ENCODE data around the gene ST6GALNAC3. TPM values are rescaled to one million over a fixed set of nuclear protein-coding genes. Genes with fewer than 3 reads are reported as not detected.

ST6GALNAC3 gene
- total and polyA plus RNA-seq, 4 donors = 0.50 to 20.2 (median 5.9) TPM

DNA sequence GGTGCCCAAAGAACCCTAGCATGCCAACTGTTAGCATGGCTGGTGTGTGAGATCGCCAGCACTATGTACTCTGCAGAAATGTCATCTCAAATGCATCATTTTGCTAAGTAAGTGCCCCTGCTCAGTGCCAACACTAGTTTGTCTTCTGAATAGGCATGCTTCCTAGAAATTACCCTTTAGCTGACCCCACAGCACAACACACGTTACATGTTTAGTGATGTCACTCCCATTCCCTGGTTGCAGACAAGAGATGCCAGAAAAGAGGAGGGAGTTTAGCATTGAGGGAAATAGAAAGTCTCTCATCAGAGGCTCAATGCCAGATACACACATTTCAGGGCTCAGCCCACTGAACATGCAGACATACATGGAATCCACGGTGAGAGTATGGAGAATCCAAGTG is 9.3 kb upstream of the ST6GALNAC3 start:
- intact Hi-C loops (cut with DNase I) = no loop called here
- DNase-seq (no peak), ATAC-seq (ENCODE audit: low FRiP score) (no peak)
- Histone ChIP-seq H3K36me3 (ENCODE audit: control insufficient read depth in 1 of 2, insufficient read depth in 2 of 2, low read length in 1 of 2) (no peaks in the 10 kb centered on the region), H3K4me1 (ENCODE audit: control insufficient read depth in 1 of 2, insufficient read depth in 2 of 2, low read length in 2 of 2) (peaks cover 0 to 5% of the 10 kb centered on the region in 2 donors), H3K9me3 (ENCODE audit: control insufficient read depth, low read length) (no peaks in the 10 kb centered on the region), H3K4me3 (ENCODE audit: low read length in 2 of 2) (no peak overlapping the region), H3K27me3 (ENCODE audit: control insufficient read depth in 1 of 2, insufficient read depth in 2 of 2, low read length in 1 of 2) (no peaks in the 10 kb centered on the region), H3K27ac (ENCODE audit: low read depth in 1 of 2, low read length in 2 of 2) (no peak overlapping the region)
- 70 to 77% methylated on average over 3 of the region's 3 CpGs for WGBS, 2 donors

DNA sequence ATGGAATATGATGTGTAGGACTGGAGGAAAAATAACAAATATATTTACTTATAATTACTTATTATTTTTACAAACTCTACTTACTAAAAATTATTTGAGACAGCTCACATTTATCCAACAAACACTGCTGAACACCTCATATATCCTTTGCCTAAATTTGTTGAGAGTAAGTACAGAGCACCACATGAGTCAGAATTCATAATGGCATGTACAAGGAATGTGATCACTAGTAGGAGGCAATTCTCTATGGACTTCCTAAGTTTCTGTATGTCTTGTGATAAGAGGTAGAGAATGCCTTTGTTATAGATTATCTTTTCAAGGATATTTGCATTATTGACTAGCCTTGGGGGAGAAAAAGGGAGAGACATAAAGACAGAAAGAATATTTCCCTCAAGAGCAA is 8.2 kb upstream of the ST6GALNAC3 start:
- no peak overlapping the region for H3K4me3 ChIP-seq (ENCODE audit: low read length in 2 of 2)
- no peak overlapping the region for H3K27ac ChIP-seq (ENCODE audit: low read depth in 1 of 2, low read length in 2 of 2)
- peaks cover 0 to 5% of the 10 kb centered on the region in 2 donors for H3K4me1 ChIP-seq (ENCODE audit: control insufficient read depth in 1 of 2, insufficient read depth in 2 of 2, low read length in 2 of 2)
- no peak for ATAC-seq (ENCODE audit: low FRiP score)
- DNase-seq = no peak
- no peaks in the 10 kb centered on the region for H3K36me3 ChIP-seq (ENCODE audit: control insufficient read depth in 1 of 2, insufficient read depth in 2 of 2, low read length in 1 of 2)
- intact Hi-C loops (cut with DNase I) = no loop called here
- H3K27me3 ChIP-seq (ENCODE audit: control insufficient read depth in 1 of 2, insufficient read depth in 2 of 2, low read length in 1 of 2) = no peaks in the 10 kb centered on the region
- no peaks in the 10 kb centered on the region for H3K9me3 ChIP-seq (ENCODE audit: control insufficient read depth, low read length)

DNA sequence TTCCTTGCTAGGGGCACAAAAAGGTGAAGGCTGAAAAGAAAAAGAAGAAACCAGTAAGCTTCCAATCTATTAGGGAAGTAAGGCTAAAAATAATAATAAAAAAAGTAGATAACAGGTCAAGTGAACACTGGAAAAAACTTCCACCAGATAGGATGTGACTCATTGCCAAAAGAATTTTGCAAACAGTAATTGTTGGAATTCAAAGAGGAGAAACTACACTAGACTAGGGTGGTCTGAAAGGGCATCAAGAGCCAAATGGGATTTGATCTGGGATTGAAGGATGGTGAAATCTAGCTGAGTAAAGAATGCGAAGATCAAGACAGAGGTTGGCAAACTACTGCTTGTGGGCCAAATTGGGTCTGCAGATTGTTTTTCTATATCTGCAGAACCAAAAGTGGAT is 6.0 kb upstream of the ST6GALNAC3 start:
- Histone ChIP-seq H3K27me3 (ENCODE audit: control insufficient read depth in 1 of 2, insufficient read depth in 2 of 2, low read length in 1 of 2) (no peaks in the 10 kb centered on the region), H3K4me3 (ENCODE audit: low read length in 2 of 2) (no peak overlapping the region), H3K9me3 (ENCODE audit: control insufficient read depth, low read length) (no peaks in the 10 kb centered on the region), H3K4me1 (ENCODE audit: control insufficient read depth in 1 of 2, insufficient read depth in 2 of 2, low read length in 2 of 2) (peaks cover 0 to 5% of the 10 kb centered on the region in 2 donors), H3K36me3 (ENCODE audit: control insufficient read depth in 1 of 2, insufficient read depth in 2 of 2, low read length in 1 of 2) (no peaks in the 10 kb centered on the region), H3K27ac (ENCODE audit: low read depth in 1 of 2, low read length in 2 of 2) (no peak overlapping the region)
- WGBS, 2 donors = 31% methylated on average over 1 of the region's 1 CpG
- intact Hi-C loops (cut with DNase I) = no loop called here
- DNase-seq = no peak
- ATAC-seq (ENCODE audit: low FRiP score) = no peak

DNA sequence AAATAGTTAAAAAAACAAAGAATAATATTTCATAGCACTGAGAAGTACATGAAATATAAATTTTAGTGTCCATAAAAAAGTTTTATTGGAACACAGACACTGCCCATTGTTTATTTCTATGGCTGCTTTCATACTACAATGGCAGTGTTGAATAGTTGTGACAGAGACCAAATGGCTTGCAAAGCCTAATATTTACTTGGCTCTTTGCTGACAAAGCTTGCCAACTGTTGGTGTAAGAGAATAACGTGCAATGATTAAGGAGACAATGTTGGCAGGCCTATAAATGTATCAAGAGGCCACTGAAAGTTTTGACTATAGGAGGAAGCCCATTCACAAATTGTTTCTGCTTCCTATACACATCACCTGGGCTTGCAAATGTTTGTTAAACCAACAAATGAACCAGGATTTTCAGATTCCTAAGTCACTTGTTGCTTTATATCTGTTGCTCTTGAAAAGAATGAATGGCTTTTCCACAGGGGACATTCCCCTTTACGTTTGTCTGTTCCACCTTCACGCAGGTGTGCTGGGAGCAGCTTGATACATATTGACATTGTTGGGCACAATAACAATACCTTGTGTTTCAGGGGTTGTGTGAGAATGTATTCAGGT is 5.5 kb upstream of the ST6GALNAC3 start:
- Histone ChIP-seq H3K9me3 (ENCODE audit: control insufficient read depth, low read length) (no peaks in the 10 kb centered on the region), H3K27me3 (ENCODE audit: control insufficient read depth in 1 of 2, insufficient read depth in 2 of 2, low read length in 1 of 2) (no peaks in the 10 kb centered on the region), H3K4me3 (ENCODE audit: low read length in 2 of 2) (no peak overlapping the region), H3K27ac (ENCODE audit: low read depth in 1 of 2, low read length in 2 of 2) (no peak overlapping the region), H3K4me1 (ENCODE audit: control insufficient read depth in 1 of 2, insufficient read depth in 2 of 2, low read length in 2 of 2) (peaks cover 0 to 5% of the 10 kb centered on the region in 2 donors), H3K36me3 (ENCODE audit: control insufficient read depth in 1 of 2, insufficient read depth in 2 of 2, low read length in 1 of 2) (no peaks in the 10 kb centered on the region)
- ATAC-seq (ENCODE audit: low FRiP score) (no peak), DNase-seq (no peak)
- intact Hi-C loops (cut with DNase I) = no loop called here
- WGBS, 2 donors = 55% methylated on average over 3 of the region's 3 CpGs

DNA sequence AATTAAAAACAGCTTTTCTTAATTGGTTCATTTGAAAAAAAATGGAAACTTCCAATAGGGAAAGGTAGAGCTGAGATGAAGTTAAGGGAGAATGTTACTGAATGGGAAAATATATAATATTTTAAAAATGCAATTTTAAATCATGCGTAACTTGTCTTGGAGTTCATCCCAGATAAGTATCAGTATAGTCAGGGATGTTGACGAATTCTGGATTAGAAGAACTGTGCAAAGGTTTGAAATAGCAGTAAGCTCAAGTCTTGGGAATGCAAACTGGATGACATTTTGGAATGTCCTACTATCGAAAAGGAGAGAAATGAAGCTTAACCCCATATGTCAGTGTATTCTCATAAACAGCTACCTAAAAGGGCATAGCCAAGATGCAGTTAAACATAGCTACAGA is 4.0 kb upstream of the ST6GALNAC3 start:
- Histone ChIP-seq H3K4me3 (ENCODE audit: low read length in 2 of 2) (no peak overlapping the region), H3K36me3 (ENCODE audit: control insufficient read depth in 1 of 2, insufficient read depth in 2 of 2, low read length in 1 of 2) (no peaks in the 10 kb centered on the region), H3K4me1 (ENCODE audit: control insufficient read depth in 1 of 2, insufficient read depth in 2 of 2, low read length in 2 of 2) (peaks cover 0 to 5% of the 10 kb centered on the region in 2 donors), H3K27me3 (ENCODE audit: control insufficient read depth in 1 of 2, insufficient read depth in 2 of 2, low read length in 1 of 2) (no peaks in the 10 kb centered on the region), H3K9me3 (ENCODE audit: control insufficient read depth, low read length) (no peaks in the 10 kb centered on the region), H3K27ac (ENCODE audit: low read depth in 1 of 2, low read length in 2 of 2) (no peak overlapping the region)
- DNase-seq (no peak), ATAC-seq (ENCODE audit: low FRiP score) (no peak)
- intact Hi-C loops (cut with DNase I) = loop anchor here in 1 of 2 donors (10.0 kb wide), 1 partner anchor 1614 kb away; the partner anchor contains the start of gene ZZZ3
- 53 to 54% methylated on average over 3 of the region's 3 CpGs for WGBS, 2 donors

DNA sequence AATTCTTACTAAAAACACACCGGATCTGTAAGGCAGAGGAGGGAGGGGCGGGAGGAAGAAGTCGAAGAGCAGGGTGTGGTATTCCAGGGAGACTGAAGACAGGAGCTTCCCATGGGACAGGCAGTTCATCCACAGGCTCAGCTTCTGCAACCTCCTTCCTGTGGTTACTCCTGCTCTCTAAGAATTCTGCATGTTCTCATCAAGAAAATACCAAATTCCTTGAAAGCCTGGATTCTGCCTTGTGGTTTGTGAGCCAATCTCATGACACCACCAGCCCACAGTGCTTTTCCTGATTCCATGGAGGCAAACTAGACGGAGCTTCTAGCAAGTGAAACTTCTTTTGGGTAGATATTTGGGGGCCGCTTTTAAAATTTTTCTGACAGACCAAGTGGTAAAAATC is 1.1 kb upstream of the ST6GALNAC3 start:
- no peak for ATAC-seq (ENCODE audit: low FRiP score)
- intact Hi-C loops (cut with DNase I) = loop anchor here in 1 of 2 donors (10.0 kb wide), 1 partner anchor 1611 kb away; the partner anchor contains the start of gene ZZZ3
- no peaks in the 10 kb centered on the region for H3K9me3 ChIP-seq (ENCODE audit: control insufficient read depth, low read length)
- DNase-seq = no peak
- WGBS, 2 donors = 75 to 84% methylated on average over 5 of the region's 5 CpGs
- H3K27me3 ChIP-seq (ENCODE audit: control insufficient read depth in 1 of 2, insufficient read depth in 2 of 2, low read length in 1 of 2) = no peaks in the 10 kb centered on the region
- H3K4me3 ChIP-seq (ENCODE audit: low read length in 2 of 2) = no peak overlapping the region
- no peak overlapping the region for H3K27ac ChIP-seq (ENCODE audit: low read depth in 1 of 2, low read length in 2 of 2)
- H3K4me1 ChIP-seq (ENCODE audit: control insufficient read depth in 1 of 2, insufficient read depth in 2 of 2, low read length in 2 of 2) = peaks cover 0 to 5% of the 10 kb centered on the region in 2 donors
- no peaks in the 10 kb centered on the region for H3K36me3 ChIP-seq (ENCODE audit: control insufficient read depth in 1 of 2, insufficient read depth in 2 of 2, low read length in 1 of 2)

DNA sequence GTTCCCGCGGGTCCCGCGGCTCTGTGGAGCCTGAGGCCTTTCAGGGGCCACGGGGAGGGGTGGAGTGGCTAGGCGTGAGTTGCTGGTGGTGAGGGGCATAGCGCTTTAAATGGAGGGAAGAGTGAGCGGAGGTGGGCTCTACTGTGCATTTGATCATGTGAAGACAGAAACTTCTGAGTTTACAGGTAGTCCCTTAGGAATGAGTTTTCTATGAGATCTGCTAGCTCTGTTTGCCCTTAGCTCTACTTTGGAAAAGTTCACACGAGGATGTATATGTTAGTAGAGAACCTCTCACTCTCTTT is 593 bp downstream of the ST6GALNAC3 start:
- Histone ChIP-seq H3K4me1 (ENCODE audit: control insufficient read depth in 1 of 2, insufficient read depth in 2 of 2, low read length in 2 of 2) (no peaks in the 10 kb centered on the region), H3K4me3 (ENCODE audit: low read length in 2 of 2) (peak overlapping the region; percentile 65 to 83), H3K27me3 (ENCODE audit: control insufficient read depth in 1 of 2, insufficient read depth in 2 of 2, low read length in 1 of 2) (no peaks in the 10 kb centered on the region), H3K36me3 (ENCODE audit: control insufficient read depth in 1 of 2, insufficient read depth in 2 of 2, low read length in 1 of 2) (no peaks in the 10 kb centered on the region), H3K9me3 (ENCODE audit: control insufficient read depth, low read length) (no peaks in the 10 kb centered on the region), H3K27ac (ENCODE audit: low read depth in 1 of 2, low read length in 2 of 2) (no peak overlapping the region)
- intact Hi-C loops (cut with DNase I) = loop anchor here in 1 of 2 donors (10.0 kb wide), 1 partner anchor 1610 kb away; the partner anchor contains the start of gene ZZZ3
- 11 to 21% methylated on average over 9 of the region's 9 CpGs for WGBS, 2 donors
- ATAC-seq (ENCODE audit: low FRiP score) = peak; percentile 17
- DNase-seq = no peak

DNA sequence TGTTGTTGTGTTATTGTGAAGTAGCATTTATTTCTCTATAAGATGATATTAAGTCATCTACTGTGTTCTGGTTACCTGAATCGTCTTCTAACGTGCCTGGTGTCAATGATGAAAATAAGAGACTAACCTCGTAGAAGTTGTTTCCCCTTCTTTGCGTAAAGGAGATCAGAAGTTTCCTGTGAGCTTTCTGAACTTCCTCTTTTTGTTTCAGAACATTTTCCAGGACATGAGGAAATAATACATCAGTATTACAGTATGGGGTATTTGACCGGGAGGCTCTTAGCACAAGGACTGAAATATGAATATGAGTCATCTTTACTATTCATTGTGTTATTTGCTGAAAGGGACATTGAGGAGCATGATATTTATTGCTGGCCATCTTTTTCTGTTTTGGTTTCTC is 1.3 kb downstream of the ST6GALNAC3 start:
- H3K4me3 ChIP-seq (ENCODE audit: low read length in 2 of 2) = no peak overlapping the region
- intact Hi-C loops (cut with DNase I) = loop anchor here in 1 of 2 donors (10.0 kb wide), 1 partner anchor 1609 kb away; the partner anchor contains the start of gene ZZZ3
- DNase-seq (no peak), ATAC-seq (ENCODE audit: low FRiP score) (no peak)
- no peaks in the 10 kb centered on the region for H3K27me3 ChIP-seq (ENCODE audit: control insufficient read depth in 1 of 2, insufficient read depth in 2 of 2, low read length in 1 of 2)
- no peak overlapping the region for H3K27ac ChIP-seq (ENCODE audit: low read depth in 1 of 2, low read length in 2 of 2)
- no peaks in the 10 kb centered on the region for H3K36me3 ChIP-seq (ENCODE audit: control insufficient read depth in 1 of 2, insufficient read depth in 2 of 2, low read length in 1 of 2)
- no peaks in the 10 kb centered on the region for H3K9me3 ChIP-seq (ENCODE audit: control insufficient read depth, low read length)
- H3K4me1 ChIP-seq (ENCODE audit: control insufficient read depth in 1 of 2, insufficient read depth in 2 of 2, low read length in 2 of 2) = no peaks in the 10 kb centered on the region
- WGBS, 2 donors = 81 to 85% methylated on average over 5 of the region's 5 CpGs

DNA sequence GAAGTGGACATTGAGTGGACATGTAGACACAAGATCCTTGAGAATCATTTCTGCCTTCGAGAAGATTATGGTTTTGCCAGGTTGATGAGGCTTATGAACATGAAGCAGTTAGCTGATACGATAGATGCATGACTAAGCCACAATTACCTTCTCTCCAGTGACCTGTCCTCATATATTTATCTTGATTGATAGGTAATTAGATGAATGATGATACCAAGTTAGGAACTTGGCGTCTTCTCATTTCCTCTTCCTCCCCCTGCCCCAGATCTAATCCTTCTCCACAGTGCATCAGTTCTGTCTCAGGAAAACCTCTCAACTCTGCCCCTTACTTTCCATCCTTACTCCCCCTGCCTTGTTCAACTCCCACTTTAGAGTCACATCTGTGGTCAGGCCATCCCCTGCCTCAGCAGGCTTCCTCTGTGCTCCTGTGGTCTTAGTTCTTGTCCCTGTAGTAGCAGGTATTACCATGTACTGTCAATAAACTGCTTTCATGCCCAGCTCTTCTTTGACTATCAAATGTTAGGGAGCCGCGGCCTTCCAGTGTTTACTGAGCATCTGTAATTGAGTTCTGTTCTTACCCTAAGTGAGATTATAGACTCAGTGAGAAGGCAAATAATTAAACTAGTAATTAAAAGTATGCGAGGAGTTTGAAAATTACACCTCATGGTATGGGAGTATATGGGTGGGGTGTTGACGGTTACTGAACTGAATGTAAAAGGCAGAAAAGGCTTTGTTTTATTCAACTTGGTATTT is 5.1 kb downstream of the ST6GALNAC3 start:
- H3K27me3 ChIP-seq (ENCODE audit: control insufficient read depth in 1 of 2, insufficient read depth in 2 of 2, low read length in 1 of 2) = no peaks in the 10 kb centered on the region
- H3K27ac ChIP-seq (ENCODE audit: low read depth in 1 of 2, low read length in 2 of 2) = no peak overlapping the region
- H3K4me3 ChIP-seq (ENCODE audit: low read length in 2 of 2) = no peak overlapping the region
- ATAC-seq (ENCODE audit: low FRiP score) = no peak
- 96 to 98% methylated on average over 7 of the region's 7 CpGs for WGBS, 2 donors
- intact Hi-C loops (cut with DNase I) = loop anchor here in 1 of 2 donors (10.0 kb wide), 1 partner anchor 1605 kb away; the partner anchor contains the start of gene ZZZ3
- DNase-seq = no peak
- no peaks in the 10 kb centered on the region for H3K9me3 ChIP-seq (ENCODE audit: control insufficient read depth, low read length)
- H3K36me3 ChIP-seq (ENCODE audit: control insufficient read depth in 1 of 2, insufficient read depth in 2 of 2, low read length in 1 of 2) = no peaks in the 10 kb centered on the region
- no peaks in the 10 kb centered on the region for H3K4me1 ChIP-seq (ENCODE audit: control insufficient read depth in 1 of 2, insufficient read depth in 2 of 2, low read length in 2 of 2)

Measured in aorta (tissue), 5 donors.